Mesenchymal stem cell (in vitro differentiated cells and primary cell): ENCODE data around the gene FBXL20.

Experiments used
- DNase-seq: peaks from one replicate; pipeline ENCODE4 v3.0.0-alpha.2; 2013
- H2AFZ ChIP-seq: one replicate; pipeline ENCODE4 v1.6.1; 2013; ENCODE audit warnings: low read depth, mild to moderate bottlenecking, control low read depth, inconsistent platforms, low read length, moderate library complexity
- H2AK5ac ChIP-seq: 2 replicates; pipeline ENCODE4 v1.6.1; 2013; ENCODE audit warnings: low read length, moderate library complexity, mild to moderate bottlenecking, inconsistent platforms; ENCODE audit not compliant: severe bottlenecking
- H2BK120ac ChIP-seq: one replicate; pipeline ENCODE4 v1.6.1; 2013; ENCODE audit warnings: low read depth, mild to moderate bottlenecking, inconsistent platforms, low read length, moderate library complexity
- H2BK12ac ChIP-seq, 2 experiments: one replicate each; pipeline ENCODE4 v1.6.1; 2013; ENCODE audit warnings: inconsistent platforms in 2 of 2, low read length in 2 of 2, mild to moderate bottlenecking in 2 of 2, moderate library complexity in 2 of 2, control low read depth in 1 of 2
- H2BK15ac ChIP-seq: one replicate; pipeline ENCODE4 v1.6.1; 2013; ENCODE audit warnings: mild to moderate bottlenecking, low read depth, inconsistent platforms; ENCODE audit not compliant: poor library complexity, severe bottlenecking
- H2BK5ac ChIP-seq: 2 replicates; pipeline ENCODE4 v1.6.1; 2013; ENCODE audit warnings: low read depth, mild to moderate bottlenecking, low read length, control low read depth, inconsistent platforms; ENCODE audit not compliant: poor library complexity, severe bottlenecking
- H3K14ac ChIP-seq, 2 experiments: one replicate each; pipeline ENCODE4 v1.6.1; 2013; ENCODE audit warnings: inconsistent platforms in 2 of 2, low read length in 2 of 2, control low read depth in 1 of 2, mild to moderate bottlenecking in 1 of 2, moderate library complexity in 1 of 2
- H3K18ac ChIP-seq, 2 experiments: one replicate each; pipeline ENCODE4 v1.6.1; 2013; ENCODE audit warnings: inconsistent platforms in 2 of 2, low read length in 2 of 2, control low read depth in 1 of 2, low read depth in 1 of 2, mild to moderate bottlenecking in 1 of 2
- H3K23ac ChIP-seq, 2 experiments: one replicate each; pipeline ENCODE4 v1.6.1; 2013; ENCODE audit warnings: inconsistent platforms in 2 of 2, low read length in 2 of 2, mild to moderate bottlenecking in 2 of 2, moderate library complexity in 2 of 2, control low read depth in 1 of 2
- H3K27ac ChIP-seq: 2 replicates; pipeline ENCODE4 v1.5.1; 2013; ENCODE audit warnings: mild to moderate bottlenecking, moderate library complexity, low read length, control low read depth, inconsistent platforms; ENCODE audit not compliant: poor library complexity, severe bottlenecking
- H3K27me3 ChIP-seq, 2 experiments: 2 replicates each; pipeline versions ENCODE4 v1.6.1 to v1.7.0; 2013; ENCODE audit warnings: low read length in 2 of 2, mild to moderate bottlenecking in 2 of 2, moderate library complexity in 2 of 2, control low read depth in 1 of 2, inconsistent platforms in 1 of 2; ENCODE audit not compliant: control insufficient read depth in 1 of 2, insufficient read depth in 1 of 2
- H3K36me3 ChIP-seq, 2 experiments: 2 replicates each; pipeline versions ENCODE4 v1.6.1 to v1.7.0; 2013; ENCODE audit warnings: low read length in 2 of 2, control low read depth in 1 of 2, inconsistent platforms in 1 of 2, low read depth in 1 of 2, mild to moderate bottlenecking in 1 of 2; ENCODE audit not compliant: insufficient read depth in 2 of 2, control insufficient read depth in 1 of 2
- H3K4ac ChIP-seq, 2 experiments: one replicate each; pipeline ENCODE4 v1.6.1; 2013; ENCODE audit warnings: inconsistent platforms in 2 of 2, low read length in 2 of 2, mild to moderate bottlenecking in 2 of 2, moderate library complexity in 2 of 2, control low read depth in 1 of 2, low read depth in 1 of 2
- H3K4me1 ChIP-seq: 2 replicates; pipeline ENCODE4 v1.6.1; 2013; ENCODE audit warnings: low read depth, low read length, control low read depth; ENCODE audit not compliant: control insufficient read depth, insufficient read depth
- H3K4me2 ChIP-seq: 2 replicates; pipeline ENCODE4 v1.6.1; 2013; ENCODE audit warnings: low read length, mild to moderate bottlenecking, inconsistent platforms; ENCODE audit not compliant: poor library complexity, severe bottlenecking
- H3K4me3 ChIP-seq, 2 experiments: 2 replicates each; pipeline versions ENCODE4 v1.5.1 to v1.7.0; 2013; ENCODE audit warnings: low read length in 2 of 2, mild to moderate bottlenecking in 2 of 2, control low read depth in 1 of 2, low read depth in 1 of 2; ENCODE audit not compliant: insufficient read depth in 1 of 2
- H3K79me1 ChIP-seq: replicated peaks from 2 replicates; pipeline ENCODE4 v1.6.1; 2013; ENCODE audit warnings: mild to moderate bottlenecking, control low read depth, low read length, inconsistent platforms; ENCODE audit not compliant: poor library complexity, severe bottlenecking
- H3K9ac ChIP-seq: 2 replicates; pipeline ENCODE4 v1.7.0; 2013; ENCODE audit warnings: mild to moderate bottlenecking, low read length, moderate library complexity
- H3K9me3 ChIP-seq: 2 replicates; pipeline ENCODE4 v1.7.0; 2013; ENCODE audit warnings: mild to moderate bottlenecking, low read length; ENCODE audit not compliant: control insufficient read depth
- H4K8ac ChIP-seq: one replicate; pipeline ENCODE4 v1.6.1; 2013; ENCODE audit warnings: inconsistent platforms, mild to moderate bottlenecking, low read length, moderate library complexity
- H4K91ac ChIP-seq: one replicate; pipeline ENCODE4 v1.6.1; 2013; ENCODE audit warnings: mild to moderate bottlenecking, low read length, inconsistent platforms
- WGBS: methylation state at CpG from one replicate; pipeline ENCODE4 v1.1.7; 2013; ENCODE audit warnings: mixed read lengths; 5-methylcytosine and 5-hydroxymethylcytosine counted together

The FBXL20 gene

DNA sequence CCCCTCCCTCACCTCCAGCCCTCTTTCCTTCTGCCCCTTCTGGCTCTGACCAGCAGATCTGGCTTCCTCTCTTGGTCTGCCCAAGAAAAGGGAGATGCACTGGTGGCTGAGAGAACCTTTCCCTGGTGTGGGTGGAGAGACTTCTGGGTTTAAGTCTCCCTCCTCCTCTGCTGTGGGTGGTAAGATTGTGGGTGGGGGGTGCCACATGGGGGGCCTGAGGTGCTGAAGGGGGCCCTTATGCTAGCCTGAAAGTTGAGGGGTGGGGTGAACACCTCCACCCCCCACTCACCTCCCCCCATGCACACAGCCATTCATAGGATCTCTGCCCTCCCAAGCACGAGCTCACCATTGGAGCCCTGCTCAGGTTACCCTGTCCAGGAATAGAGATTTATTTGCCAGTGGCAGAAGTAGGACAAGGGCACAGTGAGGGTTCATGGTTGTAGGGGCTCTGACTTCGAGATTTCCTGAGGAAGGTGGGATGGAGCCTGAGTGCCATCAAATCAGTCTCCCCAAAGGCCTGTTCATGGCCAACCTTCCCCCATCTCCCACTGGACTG is 174.0 kb downstream of the FBXL20 start:
- no peak overlapping the region for H2BK12ac ChIP-seq
- no peaks in the 10 kb centered on the region for H3K9me3 ChIP-seq
- H4K8ac ChIP-seq, result no peak overlapping the region
- no peak overlapping the region for H3K27ac ChIP-seq
- H3K4me3 ChIP-seq, result no peak overlapping the region
- peaks cover 39 to 71% of the 10 kb centered on the region in 2 experiments for H3K27me3 ChIP-seq
- no peak overlapping the region for H3K4me2 ChIP-seq
- no peak overlapping the region for H2BK5ac ChIP-seq
- H3K4ac ChIP-seq, result no peak overlapping the region
- peaks cover 29% of the 10 kb centered on the region for H3K4me1 ChIP-seq
- H4K91ac ChIP-seq, result no peak overlapping the region
- H3K79me1 ChIP-seq, result no peaks in the 10 kb centered on the region
- WGBS, result 83% methylated on average over 2 of the region's 2 CpGs
- no peaks in the 10 kb centered on the region for H3K36me3 ChIP-seq
- no peak overlapping the region for H3K18ac ChIP-seq
- H2BK15ac ChIP-seq, result no peak overlapping the region
- H2AFZ ChIP-seq, result no peak overlapping the region
- H2AK5ac ChIP-seq, result no peak overlapping the region
- no peak overlapping the region for H2BK120ac ChIP-seq
- no peak overlapping the region for H3K23ac ChIP-seq
- no peak overlapping the region for H3K9ac ChIP-seq
- H3K14ac ChIP-seq, result no peak overlapping the region
- no peak for DNase-seq

DNA sequence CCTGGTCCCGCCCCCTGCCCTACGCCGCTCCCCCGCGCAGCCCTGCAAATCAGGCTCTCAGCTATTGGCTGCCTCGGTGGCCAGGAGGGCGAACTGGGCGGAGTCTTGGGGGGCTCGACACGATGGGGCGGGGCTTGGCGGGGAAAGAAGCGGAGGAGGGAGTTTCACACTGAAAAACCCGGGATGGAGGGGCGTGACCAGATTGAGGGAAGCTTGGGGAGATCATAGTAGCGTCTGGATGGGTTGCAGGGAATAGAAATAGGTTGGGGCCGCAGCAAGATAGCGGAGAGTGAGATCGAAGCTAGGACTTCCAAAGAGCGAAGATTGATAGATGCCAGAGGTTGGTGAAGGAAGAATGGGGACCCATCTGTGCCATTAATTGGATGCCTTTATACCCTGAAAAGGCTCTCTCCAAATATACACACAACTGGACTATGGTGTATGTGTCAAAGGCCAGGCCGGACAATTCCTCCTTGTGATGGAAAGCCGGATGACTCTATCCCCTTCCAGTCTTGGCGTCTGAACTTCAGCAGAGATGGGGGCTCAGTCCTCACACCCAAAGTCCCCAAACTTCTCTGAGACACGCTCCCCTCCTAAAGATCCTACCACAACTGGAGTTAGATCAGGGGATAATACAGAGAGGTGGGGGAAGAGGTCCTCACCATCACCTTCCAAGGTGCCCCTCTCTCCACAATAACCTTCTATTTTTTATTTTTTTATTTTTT is 175.3 kb downstream of the FBXL20 start:
- Histone ChIP-seq H3K18ac (no peak overlapping the region), H3K9ac (no peak overlapping the region), H3K14ac (no peak overlapping the region), H3K79me1 (no peaks in the 10 kb centered on the region), H2BK5ac (no peak overlapping the region), H3K27ac (no peak overlapping the region), H3K4me3 (peak overlapping the region in 1 of 2 experiments; percentile 72), H3K4me1 (peaks cover 19% of the 10 kb centered on the region), H4K91ac (no peak overlapping the region), H3K4me2 (peak overlapping the region; percentile 62), H3K36me3 (no peaks in the 10 kb centered on the region), H3K27me3 (peaks cover 35 to 62% of the 10 kb centered on the region in 2 experiments), H2BK120ac (no peak overlapping the region), H2AK5ac (no peak overlapping the region), H4K8ac (no peak overlapping the region), H2BK12ac (no peak overlapping the region), H2BK15ac (no peak overlapping the region), H3K23ac (no peak overlapping the region), H3K4ac (no peak overlapping the region), H2AFZ (no peak overlapping the region), H3K9me3 (no peaks in the 10 kb centered on the region)
- WGBS, result 12% methylated on average over 20 of the region's 24 CpGs
- peak; percentile 50 for DNase-seq

DNA sequence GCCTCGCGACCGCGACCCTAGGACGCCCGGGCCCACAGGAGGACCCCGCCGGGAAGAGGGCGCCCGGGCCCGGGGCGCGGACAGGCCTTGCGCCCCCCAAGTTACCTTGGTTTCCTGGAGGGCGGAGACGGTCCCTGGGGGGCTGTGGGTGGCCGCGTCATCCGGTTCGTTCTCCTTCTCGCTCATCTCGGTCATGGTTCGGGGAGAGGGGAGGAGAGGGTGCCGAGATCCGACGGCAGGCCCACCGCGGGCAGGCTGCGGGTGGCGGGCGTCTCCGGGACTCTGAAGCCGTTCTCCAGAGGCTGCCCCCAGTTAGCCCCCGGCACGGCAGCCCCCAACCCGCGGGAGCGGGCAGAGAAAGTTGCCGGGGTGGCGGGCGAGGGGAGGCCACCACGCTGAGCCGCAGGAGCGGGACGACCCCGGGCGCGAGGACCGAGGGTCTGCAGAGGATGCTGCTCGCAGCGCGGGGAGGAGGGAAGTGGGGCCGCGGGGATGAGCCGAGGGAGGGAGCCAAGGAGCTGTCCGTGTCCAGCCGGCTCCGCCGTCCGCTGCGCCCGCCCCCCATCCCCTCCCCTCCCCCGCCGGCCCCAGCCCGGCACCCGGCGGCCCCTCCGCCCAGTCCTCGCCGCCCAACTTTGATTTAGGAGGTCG is 176.0 kb downstream of the FBXL20 start, which contains the start of gene STAC2:
STAC2 (minus strand) TSS at position 638 of the 651 bp plus-strand sequence; CDS start at position 195, 443 bp downstream.
- Histone ChIP-seq H2BK5ac (no peak within 1 kb of the TSS), H2AK5ac (no peak within 1 kb of the TSS), H2BK120ac (no peak within 1 kb of the TSS), H3K9me3 (no peaks in the 10 kb centered on the region), H2BK12ac (no peak within 1 kb of the TSS), H3K4me2 (peak within 1 kb of the TSS; percentile 62), H2AFZ (no peak within 1 kb of the TSS), H4K91ac (no peak within 1 kb of the TSS), H3K36me3 (no peaks in the 10 kb centered on the region), H3K18ac (no peak within 1 kb of the TSS), H3K9ac (no peak within 1 kb of the TSS), H2BK15ac (no peak within 1 kb of the TSS), H3K14ac (no peak within 1 kb of the TSS), H3K27ac (no peak within 1 kb of the TSS), H4K8ac (no peak within 1 kb of the TSS), H3K4ac (no peak within 1 kb of the TSS), H3K27me3 (peaks cover 35 to 56% of the 10 kb centered on the region in 2 experiments), H3K79me1 (no peaks in the 10 kb centered on the region), H3K23ac (no peak within 1 kb of the TSS), H3K4me1 (peaks cover 16% of the 10 kb centered on the region), H3K4me3 (peak within 1 kb of the TSS; percentile 19 to 72)
- no peak for DNase-seq
- WGBS, result 3% methylated on average over 37 of the region's 71 CpGs

DNA sequence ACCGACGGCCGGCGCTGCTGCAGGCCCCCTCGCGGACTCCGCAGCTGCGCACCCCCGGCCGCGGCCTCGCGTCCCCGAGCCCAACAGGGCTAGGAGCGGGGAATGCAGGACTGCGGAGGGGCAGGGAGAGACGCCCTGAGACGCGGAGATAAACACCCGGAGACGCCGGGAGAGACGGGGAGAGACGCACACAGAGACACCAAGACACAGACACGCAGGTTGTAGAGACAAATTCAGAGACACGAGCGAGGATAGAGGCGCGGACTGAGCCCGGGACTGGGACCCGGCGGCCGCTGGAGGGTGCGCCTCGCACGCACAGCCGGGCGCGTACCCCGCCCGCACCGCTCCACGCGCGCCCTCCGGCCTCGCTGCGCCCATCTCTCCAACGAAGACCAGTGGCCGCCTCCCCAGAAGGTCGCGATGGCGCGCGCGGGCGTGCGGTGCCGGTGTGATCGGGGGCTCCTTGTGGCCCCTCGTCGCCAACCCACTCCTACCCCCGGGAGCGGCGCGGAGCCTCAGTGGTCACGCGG is 176.6 kb downstream of the FBXL20 start:
- no peak overlapping the region for H2BK120ac ChIP-seq
- H3K36me3 ChIP-seq, result no peaks in the 10 kb centered on the region
- peak overlapping the region; percentile 38 for H3K4me2 ChIP-seq
- no peak overlapping the region for H3K23ac ChIP-seq
- no peak overlapping the region for H2BK12ac ChIP-seq
- H3K18ac ChIP-seq, result no peak overlapping the region
- WGBS, result 4% methylated on average over 68 of the region's 68 CpGs
- H4K91ac ChIP-seq, result no peak overlapping the region
- H2BK15ac ChIP-seq, result no peak overlapping the region
- no peak overlapping the region for H3K14ac ChIP-seq
- no peak for DNase-seq
- H2AK5ac ChIP-seq, result no peak overlapping the region
- H2AFZ ChIP-seq, result no peak overlapping the region
- H3K27me3 ChIP-seq, result peaks cover 40 to 60% of the 10 kb centered on the region in 2 experiments
- H3K4me3 ChIP-seq, result peak overlapping the region in 1 of 2 experiments; percentile 62
- no peak overlapping the region for H3K27ac ChIP-seq
- no peak overlapping the region for H3K4ac ChIP-seq
- no peaks in the 10 kb centered on the region for H3K79me1 ChIP-seq
- H4K8ac ChIP-seq, result no peak overlapping the region
- H3K4me1 ChIP-seq, result peaks cover 16% of the 10 kb centered on the region
- no peak overlapping the region for H2BK5ac ChIP-seq
- H3K9ac ChIP-seq, result no peak overlapping the region
- H3K9me3 ChIP-seq, result no peaks in the 10 kb centered on the region
